HL-60 (cell line): ENCODE measurements around the gene MTHFD2L.

Experiments used
- CTCF ChIP-seq: IDR thresholded peaks from one replicate; pipeline ENCODE4 v1.5.1; 2011; ENCODE audit warnings: low read length, control low read depth, inconsistent platforms; ENCODE audit not compliant: insufficient read depth
- POLR2AphosphoS5 ChIP-seq: IDR thresholded peaks from 2 replicates; pipeline ENCODE4 v1.6.1; 2012; ENCODE audit warnings: low read depth
- TF ChIP-seq, protein P1 (sequence below): IDR thresholded peaks from 2 replicates; pipeline ENCODE4 v1.6.1; 2012; ENCODE audit warnings: low read depth; ENCODE audit not compliant: insufficient replicate concordance

DNA sequence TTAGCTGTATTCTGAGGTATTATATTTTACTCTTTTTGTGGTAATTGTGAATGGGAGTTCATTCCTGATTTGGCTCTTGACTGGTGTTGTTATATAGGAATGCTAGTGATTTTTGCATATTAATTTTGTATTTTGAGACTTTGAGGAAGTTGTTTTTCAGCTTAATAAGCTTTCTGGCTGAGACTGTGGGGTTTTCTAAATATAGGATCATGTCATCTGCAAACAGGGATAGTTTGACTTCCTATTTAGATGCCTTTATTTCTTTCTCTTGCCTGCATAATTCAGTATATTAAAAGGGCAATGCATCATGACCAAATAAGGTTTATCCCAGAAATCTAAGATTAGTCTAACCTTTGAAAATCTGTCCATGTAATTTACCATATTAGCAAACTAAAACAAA, 105.6 kb downstream of the MTHFD2L start:
- TF ChIP-seq CTCF (no peak), POLR2AphosphoS5 (no peak)
- TF ChIP-seq, protein P1, sequence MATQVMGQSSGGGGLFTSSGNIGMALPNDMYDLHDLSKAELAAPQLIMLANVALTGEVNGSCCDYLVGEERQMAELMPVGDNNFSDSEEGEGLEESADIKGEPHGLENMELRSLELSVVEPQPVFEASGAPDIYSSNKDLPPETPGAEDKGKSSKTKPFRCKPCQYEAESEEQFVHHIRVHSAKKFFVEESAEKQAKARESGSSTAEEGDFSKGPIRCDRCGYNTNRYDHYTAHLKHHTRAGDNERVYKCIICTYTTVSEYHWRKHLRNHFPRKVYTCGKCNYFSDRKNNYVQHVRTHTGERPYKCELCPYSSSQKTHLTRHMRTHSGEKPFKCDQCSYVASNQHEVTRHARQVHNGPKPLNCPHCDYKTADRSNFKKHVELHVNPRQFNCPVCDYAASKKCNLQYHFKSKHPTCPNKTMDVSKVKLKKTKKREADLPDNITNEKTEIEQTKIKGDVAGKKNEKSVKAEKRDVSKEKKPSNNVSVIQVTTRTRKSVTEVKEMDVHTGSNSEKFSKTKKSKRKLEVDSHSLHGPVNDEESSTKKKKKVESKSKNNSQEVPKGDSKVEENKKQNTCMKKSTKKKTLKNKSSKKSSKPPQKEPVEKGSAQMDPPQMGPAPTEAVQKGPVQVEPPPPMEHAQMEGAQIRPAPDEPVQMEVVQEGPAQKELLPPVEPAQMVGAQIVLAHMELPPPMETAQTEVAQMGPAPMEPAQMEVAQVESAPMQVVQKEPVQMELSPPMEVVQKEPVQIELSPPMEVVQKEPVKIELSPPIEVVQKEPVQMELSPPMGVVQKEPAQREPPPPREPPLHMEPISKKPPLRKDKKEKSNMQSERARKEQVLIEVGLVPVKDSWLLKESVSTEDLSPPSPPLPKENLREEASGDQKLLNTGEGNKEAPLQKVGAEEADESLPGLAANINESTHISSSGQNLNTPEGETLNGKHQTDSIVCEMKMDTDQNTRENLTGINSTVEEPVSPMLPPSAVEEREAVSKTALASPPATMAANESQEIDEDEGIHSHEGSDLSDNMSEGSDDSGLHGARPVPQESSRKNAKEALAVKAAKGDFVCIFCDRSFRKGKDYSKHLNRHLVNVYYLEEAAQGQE = no peak
